ENCODE measurements around the gene PHF12. TPM values are rescaled to one million over a fixed set of nuclear protein-coding genes. Genes with fewer than 3 reads are reported as not detected.

Gene PHF12
- total and polyA plus RNA-seq, 2 of the 4 experiments (the other 2 are of a cell fraction), result 24.4 to 25.6 TPM

GRCh38 chr17:28993645-28994426, 42.5 kb upstream of the PHF12 start:
- TF ChIP-seq NFE2L2 (IDR thresholded peaks at IDR 0.05; ENCODE audit: low read depth, low read length) (no peak), MXI1 (IDR thresholded peaks at IDR 0.05; ENCODE audit: borderline replicate concordance, low read depth, low read length) (no peak), RCOR1 (IDR thresholded peaks at IDR 0.05; ENCODE audit: insufficient replicate concordance, low read length) (no peak), BHLHE40 (IDR thresholded peaks at IDR 0.05; ENCODE audit: low read depth, low read length) (no peak), RAD21 (IDR thresholded peaks at IDR 0.05; ENCODE audit: low read length) (no peak), CTCF (conservative IDR thresholded peaks at IDR 0.05; ENCODE audit: low read depth, low read length) (no peak), POLR2A (IDR thresholded peaks at IDR 0.05; ENCODE audit: low read depth, low read length) (no peak), SMC3 (IDR thresholded peaks at IDR 0.05; ENCODE audit: low read depth, low read length) (no peak), MAFK (IDR thresholded peaks at IDR 0.05; ENCODE audit: low read depth, low read length) (no peak), FOS (IDR thresholded peaks at IDR 0.05; ENCODE audit: low read depth, low read length) (no peak), CHD1 (IDR thresholded peaks at IDR 0.05; ENCODE audit: low read depth, low read length) (no peak), CEBPB (IDR thresholded peaks at IDR 0.05; ENCODE audit: low read depth, low read length) (no peak), RFX5 (IDR thresholded peaks at IDR 0.05; ENCODE audit: low read depth, low read length) (no peak), MAZ (IDR thresholded peaks at IDR 0.05; ENCODE audit: borderline replicate concordance, low read depth, low read length) (no peak), ELK1 (IDR thresholded peaks at IDR 0.05; ENCODE audit: borderline replicate concordance, low read depth, low read length) (no peak), USF2 (IDR thresholded peaks at IDR 0.05; ENCODE audit: low read depth, low read length) (no peak)
- no peak overlapping the region for H3K4me3 ChIP-seq (ENCODE audit: insufficient read depth, low read depth, low read length)
- H3K9ac ChIP-seq (ENCODE audit: low read depth, low read length), result no peak overlapping the region
- no peak overlapping the region for H3K4ac ChIP-seq (ENCODE audit: low read depth, low read length)
- no peak overlapping the region for H2BK5ac ChIP-seq (ENCODE audit: low read depth, low read length, poor library complexity, severe bottlenecking)
- no peaks in the 10 kb centered on the region; the same call in 1 of the 2 replicates for H4K20me1 ChIP-seq (ENCODE audit: insufficient read depth, low read length)
- intact Hi-C loops (cut with micrococcal nuclease), result no loop called here
- no peak overlapping the region for H3K14ac ChIP-seq (replicated peaks; ENCODE audit: low read depth, low read length)
- POLR2A ChIA-PET (ENCODE audit: unreplicated experiment), result no interaction called here
- no peaks in the 10 kb centered on the region for H3K9me3 ChIP-seq (ENCODE audit: control insufficient read depth, insufficient read depth, low read length)
- 90% methylated on average over 2 of the region's 13 CpGs; no CpG with 5 or more reads in 1 of the 2 experiments for WGBS, 2 experiments (ENCODE audit: extremely low coverage in 2 of 2, insufficient read length in 1 of 2)
- no peaks in the 10 kb centered on the region for H3K79me1 ChIP-seq (ENCODE audit: low read depth in 1 of 2, low read length in 2 of 2)
- H3K18ac ChIP-seq (ENCODE audit: low read depth, low read length), result no peak overlapping the region
- no peak overlapping the region for H2AK5ac ChIP-seq (ENCODE audit: low read depth, low read length)
- no peak overlapping the region for H2AFZ ChIP-seq (replicated peaks; ENCODE audit: low read length, poor library complexity)
- no peak overlapping the region for H3K23ac ChIP-seq (ENCODE audit: low read depth, low read length)
- H3K4me1 ChIP-seq (ENCODE audit: control insufficient read depth, insufficient read depth, low read length), result no peaks in the 10 kb centered on the region
- no peak for ATAC-seq (ENCODE audit: low read depth)
- dilution Hi-C loops (cut with HindIII; ENCODE audit: low sequenced_read_pairs, unreplicated experiment), result no loop called here
- BruUV-seq (replicated peaks), result no TSS peak
- no peak overlapping the region for H4K5ac ChIP-seq (ENCODE audit: low read depth, low read length)
- no peak overlapping the region for H4K8ac ChIP-seq (ENCODE audit: low read depth in 2 of 2, low read length in 2 of 2)
- H3K4me2 ChIP-seq (ENCODE audit: low read depth, low read length), result no peak overlapping the region
- peaks cover 40% of the 10 kb centered on the region for H3K27me3 ChIP-seq (ENCODE audit: control insufficient read depth, insufficient read depth, low read length)
- H4K91ac ChIP-seq (ENCODE audit: insufficient read depth, low read depth, low read length), result no peak overlapping the region
- in situ Hi-C loops (cut with MboI; ENCODE audit: low sequenced_read_pairs), result no loop called here
- no peak overlapping the region for H3K56ac ChIP-seq (ENCODE audit: extremely low read depth, insufficient read depth, low read length)
- H2BK20ac ChIP-seq (ENCODE audit: low read depth, low read length), result no peak overlapping the region
- H3K9me1 ChIP-seq (ENCODE audit: insufficient read depth, low read length), result 0 out of 2 replicates have a peak, but pooled peaks cover 5% of the 10 kb centered on the region
- H2AK9ac ChIP-seq (replicated peaks; ENCODE audit: low read depth, low read length, poor library complexity), result no peak overlapping the region
- H3K27ac ChIP-seq (ENCODE audit: insufficient read depth, low read length), result no peak overlapping the region
- CTCF ChIA-PET, result no interaction called here
- H2BK120ac ChIP-seq (ENCODE audit: low read depth, low read length), result no peak overlapping the region
- no peak for DNase-seq
- H3K36me3 ChIP-seq (ENCODE audit: control insufficient read depth, insufficient read depth, low read length), result no peaks in the 10 kb centered on the region
- H2BK15ac ChIP-seq (ENCODE audit: low read depth, low read length), result no peak overlapping the region
